ENCODE data around the gene RBFOX1. TPM values are rescaled to one million over a fixed set of nuclear protein-coding genes. Genes with fewer than 3 reads are reported as not detected.

Gene RBFOX1
- polyA plus RNA-seq, 1 donor from 2014 or later = 56.8 TPM

GRCh38 chr16:7547736-7548135 lies 215.1 kb downstream of the RBFOX1 start:
- H3K27me3 ChIP-seq (ENCODE audit: insufficient read depth, low read depth, low read length) = no peaks in the 10 kb centered on the region
- no peak overlapping the region for H3K27ac ChIP-seq (ENCODE audit: low read length)
- H3K36me3 ChIP-seq (ENCODE audit: insufficient read depth, low read length) = no peaks in the 10 kb centered on the region
- no peaks in the 10 kb centered on the region for H3K9me2 ChIP-seq (ENCODE audit: insufficient read depth, low read length)
- H3K9me3 ChIP-seq (ENCODE audit: low read length) = no peaks in the 10 kb centered on the region
- no peak overlapping the region for H3K9ac ChIP-seq (ENCODE audit: low read length)
- no peaks in the 10 kb centered on the region for H3K79me2 ChIP-seq (replicated peaks; ENCODE audit: insufficient read depth, low read length)
- H4K20me1 ChIP-seq (ENCODE audit: insufficient read depth) = no peaks in the 10 kb centered on the region
- H3K4me2 ChIP-seq (ENCODE audit: low read length) = no peak overlapping the region
- no peak overlapping the region for H3K4me3 ChIP-seq (ENCODE audit: low read length)
- no peak overlapping the region for H2AFZ ChIP-seq (ENCODE audit: low read depth, low read length)
- no peak for TF ChIP-seq POLR2AphosphoS5 (IDR thresholded peaks at IDR 0.05)
- no peak for TF ChIP-seq CTCF (IDR thresholded peaks at IDR 0.05; ENCODE audit: poor library complexity, severe bottlenecking)
- TF ChIP-seq EZH2 (IDR thresholded peaks at IDR 0.05; ENCODE audit: borderline replicate concordance, insufficient read depth, low read length, poor library complexity, severe bottlenecking) = no peak
- TF ChIP-seq REST (IDR thresholded peaks at IDR 0.05; ENCODE audit: borderline replicate concordance) = no peak
- no peak for TF ChIP-seq SMC3 (conservative IDR thresholded peaks at IDR 0.05; ENCODE audit: poor library complexity)
- no peak for TF ChIP-seq MXI1 (conservative IDR thresholded peaks at IDR 0.05; ENCODE audit: poor library complexity, severe bottlenecking)
- no peak for TF ChIP-seq EP300 (conservative IDR thresholded peaks at IDR 0.05; ENCODE audit: poor library complexity, severe bottlenecking)
- no peak for TF ChIP-seq RAD21 (conservative IDR thresholded peaks at IDR 0.05)
- TF ChIP-seq TAF1 (IDR thresholded peaks at IDR 0.05; ENCODE audit: low read depth) = no peak
- H3F3A ChIP-seq (ENCODE audit: insufficient read depth, low read length, poor library complexity, severe bottlenecking) = no peaks in the 10 kb centered on the region

GRCh38 chr16:7548796-7549318 lies 216.2 kb downstream of the RBFOX1 start:
- H3K27ac ChIP-seq (ENCODE audit: low read length) = no peak overlapping the region
- H3K79me2 ChIP-seq (replicated peaks; ENCODE audit: insufficient read depth, low read length) = no peaks in the 10 kb centered on the region
- no peaks in the 10 kb centered on the region for H3K9me3 ChIP-seq (ENCODE audit: low read length)
- H3K36me3 ChIP-seq (ENCODE audit: insufficient read depth, low read length) = no peaks in the 10 kb centered on the region
- H4K20me1 ChIP-seq (ENCODE audit: insufficient read depth) = no peaks in the 10 kb centered on the region
- no peak overlapping the region for H3K4me3 ChIP-seq (ENCODE audit: low read length)
- H3K9ac ChIP-seq (ENCODE audit: low read length) = no peak overlapping the region
- no peak overlapping the region for H3K4me2 ChIP-seq (ENCODE audit: low read length)
- no peak for TF ChIP-seq POLR2AphosphoS5 (IDR thresholded peaks at IDR 0.05)
- no peak for TF ChIP-seq TAF1 (IDR thresholded peaks at IDR 0.05; ENCODE audit: low read depth)
- TF ChIP-seq EP300 (conservative IDR thresholded peaks at IDR 0.05; ENCODE audit: poor library complexity, severe bottlenecking) = no peak
- no peak for TF ChIP-seq SMC3 (conservative IDR thresholded peaks at IDR 0.05; ENCODE audit: poor library complexity)
- no peak for TF ChIP-seq CTCF (IDR thresholded peaks at IDR 0.05; ENCODE audit: poor library complexity, severe bottlenecking)
- no peak for TF ChIP-seq REST (IDR thresholded peaks at IDR 0.05; ENCODE audit: borderline replicate concordance)
- TF ChIP-seq RAD21 (conservative IDR thresholded peaks at IDR 0.05) = no peak
- no peak for TF ChIP-seq EZH2 (IDR thresholded peaks at IDR 0.05; ENCODE audit: borderline replicate concordance, insufficient read depth, low read length, poor library complexity, severe bottlenecking)
- TF ChIP-seq MXI1 (conservative IDR thresholded peaks at IDR 0.05; ENCODE audit: poor library complexity, severe bottlenecking) = no peak
- H2AFZ ChIP-seq (ENCODE audit: low read depth, low read length) = no peak overlapping the region
- H3K27me3 ChIP-seq (ENCODE audit: insufficient read depth, low read depth, low read length) = no peaks in the 10 kb centered on the region
- no peaks in the 10 kb centered on the region for H3K9me2 ChIP-seq (ENCODE audit: insufficient read depth, low read length)
- H3F3A ChIP-seq (ENCODE audit: insufficient read depth, low read length, poor library complexity, severe bottlenecking) = no peaks in the 10 kb centered on the region
